ENCODE measurements around the gene IFT74.
"Not testable (repeated sequence)": the region's sequence is repeated elsewhere in the genome, so short reads cannot be mapped to it uniquely, and the experiment has no call there.

Gene IFT74

GRCh38 chr9:27090231-27090630 lies 134.0 kb downstream of the IFT74 start:
- Histone ChIP-seq H3K4me3 (ENCODE audit: severe bottlenecking) (no peak overlapping the region), H3K9me3 (ENCODE audit: severe bottlenecking) (no peaks in the 10 kb centered on the region), H3K27me3 (ENCODE audit: insufficient read depth, poor library complexity, severe bottlenecking) (no peaks in the 10 kb centered on the region), H3K36me3 (ENCODE audit: low read depth) (no peaks in the 10 kb centered on the region), H3K27ac (ENCODE audit: poor library complexity, severe bottlenecking) (no peak overlapping the region), H3K4me1 (ENCODE audit: insufficient read depth, poor library complexity, severe bottlenecking) (peaks cover 11% of the 10 kb centered on the region)
- no peak for DNase-seq (ENCODE audit: low spot score)
- no peak for TF ChIP-seq CTCF (IDR thresholded peaks at IDR 0.05; ENCODE audit: poor library complexity, severe bottlenecking)
- no peak for ATAC-seq (ENCODE audit: low read depth)

- H3K27me3 ChIP-seq (ENCODE audit: insufficient read depth, poor library complexity, severe bottlenecking): no peaks in the 10 kb centered on the region
- H3K4me3 ChIP-seq (ENCODE audit: severe bottlenecking): no peak overlapping the region
- DNase-seq (ENCODE audit: low spot score) (no peak), ATAC-seq (ENCODE audit: low read depth) (no peak)
- H3K9me3 ChIP-seq (ENCODE audit: severe bottlenecking): no peaks in the 10 kb centered on the region
- H3K27ac ChIP-seq (ENCODE audit: poor library complexity, severe bottlenecking): no peak overlapping the region
- peaks cover 11% of the 10 kb centered on the region for H3K4me1 ChIP-seq (ENCODE audit: insufficient read depth, poor library complexity, severe bottlenecking)
- H3K36me3 ChIP-seq (ENCODE audit: low read depth): no peaks in the 10 kb centered on the region
- TF ChIP-seq CTCF (IDR thresholded peaks at IDR 0.05; ENCODE audit: poor library complexity, severe bottlenecking): no peak
Observed at GRCh38 chr9:27090711-27091110, 134.5 kb downstream of the IFT74 start.

- not testable (repeated sequence) for ATAC-seq (ENCODE audit: low read depth); H3K9me3 ChIP-seq (ENCODE audit: severe bottlenecking); H3K4me3 ChIP-seq (ENCODE audit: severe bottlenecking); DNase-seq (ENCODE audit: low spot score); H3K36me3 ChIP-seq (ENCODE audit: low read depth); H3K27ac ChIP-seq (ENCODE audit: poor library complexity, severe bottlenecking); H3K4me1 ChIP-seq (ENCODE audit: insufficient read depth, poor library complexity, severe bottlenecking); H3K27me3 ChIP-seq (ENCODE audit: insufficient read depth, poor library complexity, severe bottlenecking)
Observed at GRCh38 chr9:27092496-27092895, 136.3 kb downstream of the IFT74 start.

GRCh38 chr9:27093384-27094067 lies 137.3 kb downstream of the IFT74 start:
- ATAC-seq (ENCODE audit: low read depth); H3K27ac ChIP-seq (ENCODE audit: poor library complexity, severe bottlenecking); H3K4me1 ChIP-seq (ENCODE audit: insufficient read depth, poor library complexity, severe bottlenecking); H3K36me3 ChIP-seq (ENCODE audit: low read depth); DNase-seq (ENCODE audit: low spot score); H3K9me3 ChIP-seq (ENCODE audit: severe bottlenecking); H3K4me3 ChIP-seq (ENCODE audit: severe bottlenecking); H3K27me3 ChIP-seq (ENCODE audit: insufficient read depth, poor library complexity, severe bottlenecking): not testable (repeated sequence)

GRCh38 chr9:27094640-27095298 lies 138.6 kb downstream of the IFT74 start:
- no peak for TF ChIP-seq CTCF (IDR thresholded peaks at IDR 0.05; ENCODE audit: poor library complexity, severe bottlenecking)
- DNase-seq (ENCODE audit: low spot score) (no peak), ATAC-seq (ENCODE audit: low read depth) (peak; percentile 90)
- Histone ChIP-seq H3K4me3 (ENCODE audit: severe bottlenecking) (no peak overlapping the region), H3K9me3 (ENCODE audit: severe bottlenecking) (no peaks in the 10 kb centered on the region), H3K27me3 (ENCODE audit: insufficient read depth, poor library complexity, severe bottlenecking) (no peaks in the 10 kb centered on the region), H3K27ac (ENCODE audit: poor library complexity, severe bottlenecking) (no peak overlapping the region), H3K36me3 (ENCODE audit: low read depth) (no peaks in the 10 kb centered on the region), H3K4me1 (ENCODE audit: insufficient read depth, poor library complexity, severe bottlenecking) (peaks cover 9% of the 10 kb centered on the region)

- H3K9me3 ChIP-seq (ENCODE audit: severe bottlenecking): no peaks in the 10 kb centered on the region
Observed at GRCh38 chr9:27107241-27107640, 151.0 kb downstream of the IFT74 start.

More at GRCh38 chr9:27107241-27107640, 151.0 kb downstream of the IFT74 start:
- ATAC-seq (ENCODE audit: low read depth): no peak
- no peak overlapping the region for H3K27ac ChIP-seq (ENCODE audit: poor library complexity, severe bottlenecking)
- no peak overlapping the region for H3K4me3 ChIP-seq (ENCODE audit: severe bottlenecking)
- TF ChIP-seq CTCF (IDR thresholded peaks at IDR 0.05; ENCODE audit: poor library complexity, severe bottlenecking): no peak
- no peaks in the 10 kb centered on the region for H3K27me3 ChIP-seq (ENCODE audit: insufficient read depth, poor library complexity, severe bottlenecking)
- H3K36me3 ChIP-seq (ENCODE audit: low read depth): no peaks in the 10 kb centered on the region
- DNase-seq (ENCODE audit: low spot score): no peak
- no peaks in the 10 kb centered on the region for H3K4me1 ChIP-seq (ENCODE audit: insufficient read depth, poor library complexity, severe bottlenecking)

All from RWPE2 (cell line).